NT2/D1 (cell line): Measurements from ENCODE around the gene CPA1.

Source experiments
- SUZ12 ChIP-seq: IDR thresholded peaks from 2 replicates; pipeline ENCODE4 v1.6.1; 2011; ENCODE audit not compliant: insufficient read length, insufficient read depth; ENCODE audit errors: extremely low read depth
- YY1 ChIP-seq: IDR thresholded peaks from 2 replicates; pipeline ENCODE4 v1.6.1; 2011; ENCODE audit not compliant: insufficient read length, insufficient read depth
- ZNF274 ChIP-seq: IDR thresholded peaks from 2 replicates; pipeline ENCODE4 v1.6.1; 2011; ENCODE audit warnings: mild to moderate bottlenecking, low read depth, low read length

GRCh38 chr7:130418306-130418705 lies 38.0 kb downstream of the CPA1 start:
- TF ChIP-seq ZNF274 (no peak), YY1 (no peak), SUZ12 (no peak)
